Epithelial cell of proximal tubule (primary cell): ENCODE results near the gene HLA-DQB1. TPM values are rescaled to one million over a fixed set of nuclear protein-coding genes. Genes with fewer than 3 reads are reported as not detected.
"Not testable (repeated sequence)": the region's sequence is repeated elsewhere in the genome, so short reads cannot be mapped to it uniquely, and the experiment has no call there.

Experiments used
- DNase-seq: peaks from one replicate; pipeline ENCODE4 v3.0.0-alpha.2; 2011; ENCODE audit warnings: low read depth
- H3K4me3 ChIP-seq: 2 replicates; pipeline ENCODE4 v1.5.1; 2011; ENCODE audit warnings: low read depth, mild to moderate bottlenecking, low read length
- total RNA-seq: library from RNA; depleted of rRNA; stranded (reverse); fragments of >200 nt; gene quantifications from 2 replicates; pipeline ENCODE4 v1.2.3, GENCODE V29; 2015
- TF ChIP-seq, protein P1 (sequence below): conservative IDR thresholded peaks from 2 replicates; pipeline ENCODE4 v1.5.1; 2012; ENCODE audit warnings: low read depth, mild to moderate bottlenecking, low read length

The HLA-DQB1 gene
- total RNA-seq, 1 donor from 2014 or later: 0.58 TPM

DNA sequence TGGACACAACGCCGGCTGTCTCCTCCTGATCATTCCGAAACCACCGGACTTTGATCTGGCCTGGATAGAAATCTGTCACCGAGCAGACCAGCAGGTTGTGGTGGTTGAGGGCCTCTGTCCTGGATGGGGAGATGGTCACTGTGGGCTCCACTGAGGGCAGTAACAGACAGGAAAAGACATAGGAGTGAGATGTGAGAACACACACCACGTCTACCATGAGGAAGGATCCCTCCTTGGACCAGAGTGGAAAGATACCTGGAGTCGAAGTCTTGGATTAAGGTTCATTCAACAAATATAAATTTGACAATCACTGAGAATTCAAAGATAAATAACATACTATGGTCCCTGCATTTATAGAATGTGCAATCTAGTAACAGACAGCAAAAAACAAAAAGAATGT lies 4.4 kb downstream of the HLA-DQB1 start:
- TF ChIP-seq, protein P1, sequence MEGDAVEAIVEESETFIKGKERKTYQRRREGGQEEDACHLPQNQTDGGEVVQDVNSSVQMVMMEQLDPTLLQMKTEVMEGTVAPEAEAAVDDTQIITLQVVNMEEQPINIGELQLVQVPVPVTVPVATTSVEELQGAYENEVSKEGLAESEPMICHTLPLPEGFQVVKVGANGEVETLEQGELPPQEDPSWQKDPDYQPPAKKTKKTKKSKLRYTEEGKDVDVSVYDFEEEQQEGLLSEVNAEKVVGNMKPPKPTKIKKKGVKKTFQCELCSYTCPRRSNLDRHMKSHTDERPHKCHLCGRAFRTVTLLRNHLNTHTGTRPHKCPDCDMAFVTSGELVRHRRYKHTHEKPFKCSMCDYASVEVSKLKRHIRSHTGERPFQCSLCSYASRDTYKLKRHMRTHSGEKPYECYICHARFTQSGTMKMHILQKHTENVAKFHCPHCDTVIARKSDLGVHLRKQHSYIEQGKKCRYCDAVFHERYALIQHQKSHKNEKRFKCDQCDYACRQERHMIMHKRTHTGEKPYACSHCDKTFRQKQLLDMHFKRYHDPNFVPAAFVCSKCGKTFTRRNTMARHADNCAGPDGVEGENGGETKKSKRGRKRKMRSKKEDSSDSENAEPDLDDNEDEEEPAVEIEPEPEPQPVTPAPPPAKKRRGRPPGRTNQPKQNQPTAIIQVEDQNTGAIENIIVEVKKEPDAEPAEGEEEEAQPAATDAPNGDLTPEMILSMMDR: no peak
- DNase-seq: no peak
- no peak overlapping the region for H3K4me3 ChIP-seq

DNA sequence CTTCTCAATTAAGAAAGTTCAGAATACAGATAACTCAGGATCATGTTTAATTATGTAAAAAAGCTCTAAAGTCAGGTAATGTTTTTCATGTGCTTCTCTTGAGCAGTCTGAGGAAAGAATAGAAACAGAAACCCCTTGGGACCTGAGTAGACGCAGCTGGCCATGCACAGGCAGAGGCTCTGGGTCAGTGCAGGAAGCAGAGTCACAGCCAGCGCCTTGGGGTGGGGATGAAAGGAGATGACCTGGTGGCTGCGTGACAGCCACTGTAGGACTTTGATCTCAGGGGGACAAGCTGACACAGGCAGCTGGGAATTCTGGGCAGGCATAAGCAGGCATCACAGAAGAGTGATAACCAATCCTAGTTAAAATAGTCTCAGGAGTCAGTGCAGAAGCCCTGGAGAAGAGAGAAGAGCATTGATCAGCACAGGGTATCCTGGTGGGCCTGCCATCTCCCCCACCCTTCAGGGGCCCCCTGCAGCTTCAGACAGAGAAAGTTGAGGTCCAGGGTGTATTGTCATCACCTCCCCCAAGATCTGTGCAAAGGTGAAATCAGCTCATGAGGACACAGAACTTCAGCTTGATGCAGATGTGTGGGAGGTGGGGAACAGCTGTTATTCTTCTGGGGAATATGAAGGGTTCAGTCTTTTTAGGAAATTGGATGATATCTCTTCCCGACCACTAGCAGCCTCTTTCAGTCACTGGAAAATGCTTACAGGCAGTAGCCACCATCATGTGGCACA lies 6.4 kb downstream of the HLA-DQB1 start:
- no peak for DNase-seq
- no peak overlapping the region for H3K4me3 ChIP-seq
- TF ChIP-seq, protein P1: no peak

DNA sequence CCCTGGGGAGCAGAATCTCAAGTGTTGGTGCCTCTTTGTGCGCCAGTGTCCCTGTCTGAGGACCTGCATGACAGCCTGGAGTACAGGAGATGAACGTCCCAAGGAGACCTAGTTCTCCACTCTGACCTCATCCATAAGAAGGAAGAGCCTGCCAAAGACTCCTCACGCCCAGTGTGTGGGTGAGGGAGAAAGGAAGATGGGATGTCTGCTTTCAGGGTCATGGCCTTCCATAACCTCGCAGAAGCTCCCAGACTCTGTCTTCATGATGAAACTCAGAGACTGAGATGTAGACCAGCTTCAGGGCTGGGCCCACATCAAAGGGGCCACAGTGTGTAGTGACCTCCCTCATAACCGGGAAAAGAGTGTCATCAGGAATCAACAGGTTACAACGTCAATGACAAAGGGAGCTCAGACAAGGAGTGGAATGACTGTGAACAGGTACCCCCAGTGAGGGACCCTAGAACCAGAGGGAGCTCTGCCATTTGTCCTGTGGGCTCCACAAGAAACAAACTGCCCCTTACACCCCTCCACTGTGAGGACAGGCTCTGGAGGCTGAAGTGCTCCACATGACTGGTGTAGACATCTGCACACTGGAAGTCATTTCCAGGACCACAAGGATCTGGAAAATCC lies 8.1 kb downstream of the HLA-DQB1 start:
- no peak overlapping the region for H3K4me3 ChIP-seq
- DNase-seq: no peak
- TF ChIP-seq, protein P1: no peak

DNA sequence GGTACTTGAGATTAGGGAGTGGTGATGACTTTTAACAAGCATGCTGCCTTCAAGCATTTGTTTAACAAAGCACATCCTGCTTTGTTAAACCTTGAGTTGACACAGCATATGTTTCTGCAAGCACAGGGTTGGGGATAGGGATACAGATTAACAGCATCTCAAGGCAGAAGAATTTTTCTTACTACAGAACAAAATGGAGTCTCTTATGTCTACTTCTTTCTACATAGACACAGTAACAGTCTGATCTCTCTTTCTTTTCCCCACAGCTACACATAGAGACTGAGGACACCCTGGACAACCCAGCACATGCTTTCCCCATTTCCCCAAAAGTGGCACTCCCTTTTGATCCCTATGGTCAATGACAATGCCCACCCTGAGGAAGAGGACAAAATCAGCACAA lies 8.6 kb downstream of the HLA-DQB1 start:
- H3K4me3 ChIP-seq, DNase-seq: not testable (repeated sequence)

DNA sequence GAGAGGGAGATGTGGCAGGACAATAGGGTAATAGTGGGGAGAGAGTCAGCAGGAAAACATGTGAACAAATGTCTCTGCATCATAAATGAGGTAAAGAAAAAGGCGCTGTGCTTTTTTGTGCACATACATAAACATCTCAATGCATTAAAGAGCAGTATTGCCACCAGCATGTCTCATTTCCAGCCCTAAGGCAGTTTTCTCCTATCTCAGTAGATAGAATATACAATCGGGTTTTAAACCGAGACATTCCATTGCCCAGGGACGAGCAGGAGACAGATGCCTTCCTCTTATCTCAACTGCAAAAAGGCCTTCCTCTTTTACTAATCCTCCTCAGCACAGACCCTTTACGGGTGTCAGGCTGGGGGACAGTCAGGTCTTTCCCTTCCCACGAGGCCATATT lies 9.1 kb downstream of the HLA-DQB1 start:
- H3K4me3 ChIP-seq, DNase-seq: not testable (repeated sequence)

DNA sequence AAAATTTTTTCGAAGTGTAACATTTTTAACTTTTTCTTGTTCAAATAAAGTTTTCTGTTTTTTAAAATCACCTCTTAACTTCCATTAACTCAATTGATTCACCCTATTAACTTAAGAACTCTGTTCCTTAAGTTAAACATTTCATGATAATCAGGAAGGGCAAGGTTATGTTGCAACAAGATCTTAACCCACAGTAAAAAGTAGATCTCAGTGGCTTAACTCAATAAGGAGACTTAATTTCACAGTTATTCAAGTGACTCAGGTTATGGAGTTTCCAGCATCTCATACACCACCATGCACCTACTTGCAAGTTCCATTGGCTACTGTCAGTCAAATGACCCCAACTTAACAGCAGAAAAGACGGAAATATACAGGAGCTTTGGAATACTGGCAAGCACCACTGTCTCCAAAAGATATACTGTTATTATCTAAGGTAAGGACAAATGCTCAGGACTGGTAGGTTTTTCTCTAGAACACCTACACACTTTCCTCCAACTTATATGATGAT lies 11.2 kb downstream of the HLA-DQB1 start:
- DNase-seq: no peak
- no peak overlapping the region for H3K4me3 ChIP-seq

DNA sequence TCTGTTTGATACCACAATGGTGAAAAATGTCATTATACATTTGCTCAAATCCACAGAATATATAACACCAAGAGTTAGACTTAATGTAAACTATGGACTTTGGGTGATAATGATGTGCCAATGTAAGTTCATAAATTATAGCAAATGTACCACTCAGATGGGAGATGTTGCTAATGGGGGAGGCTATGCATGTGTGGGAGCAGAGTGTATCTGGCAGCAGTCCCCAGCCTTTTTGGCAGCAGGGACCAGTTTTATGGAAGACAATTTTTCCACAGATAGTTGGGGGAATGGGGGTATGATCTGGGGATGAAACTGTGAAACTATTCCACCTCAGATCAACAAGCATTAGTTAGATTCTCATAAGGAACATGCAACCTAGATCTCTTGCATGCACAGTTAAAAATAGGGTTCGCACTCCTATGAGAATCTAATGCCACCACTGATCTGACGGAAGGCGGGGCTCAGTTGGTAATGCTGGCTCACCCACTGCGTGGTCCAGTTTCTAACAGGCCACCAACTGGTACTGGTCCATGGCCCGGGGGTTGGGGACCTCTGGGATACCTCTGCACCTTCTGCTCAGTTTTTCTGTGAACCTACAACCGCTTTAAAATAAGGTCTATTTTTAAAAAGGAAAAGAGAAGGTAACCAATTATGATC lies 21.3 kb downstream of the HLA-DQB1 start:
- no peak for DNase-seq
- TF ChIP-seq, protein P1: no peak

More for the DNA sequence above, 11.2 kb downstream of the HLA-DQB1 start:
- TF ChIP-seq, protein P1: no peak

More for the DNA sequence above, 21.3 kb downstream of the HLA-DQB1 start:
- H3K4me3 ChIP-seq: no peak overlapping the region
